GM23248 (cell line): ENCODE data around the gene MRPS21.

Source experiments
- EZH2 ChIP-seq: fragments of 200-600 bp; sonication (generic); IDR thresholded peaks from 2 replicates; pipeline ENCODE4 v1.6.1; 2018; ENCODE audit warnings: antibody characterized with exemption, mild to moderate bottlenecking; ENCODE audit not compliant: insufficient read depth, poor library complexity, severe bottlenecking
- EZH2phosphoT487 ChIP-seq: fragments of 200-600 bp; sonication (generic); IDR thresholded peaks from 2 replicates; pipeline ENCODE4 v1.6.1; 2018; ENCODE audit warnings: antibody characterized with exemption, moderate library complexity, mild to moderate bottlenecking, low read depth; ENCODE audit not compliant: insufficient read depth

DNA sequence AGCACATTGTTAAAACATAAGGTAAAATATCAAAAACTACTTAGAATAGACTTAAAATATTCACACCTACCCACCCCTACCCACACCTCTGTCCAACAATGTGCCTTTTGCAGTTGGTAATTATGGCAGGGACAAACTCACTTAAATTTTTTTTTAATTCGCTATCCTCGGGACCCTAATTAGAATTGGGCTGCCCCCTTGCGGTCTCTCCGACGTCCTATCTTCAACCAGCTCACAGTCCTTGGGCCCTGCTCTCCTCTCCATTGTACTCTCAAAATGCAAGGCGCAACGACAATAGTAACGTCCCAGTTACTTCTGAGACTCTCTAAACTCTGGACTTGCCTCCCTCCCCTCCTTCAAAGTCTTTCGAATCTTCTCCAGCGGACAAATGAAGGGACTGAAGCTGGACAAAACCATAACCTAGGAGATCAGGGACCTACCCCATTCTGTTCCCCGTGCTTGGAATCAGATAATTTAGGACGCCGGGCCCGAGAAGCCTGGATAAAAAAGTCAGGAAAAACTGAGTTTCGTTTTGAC lies 12.4 kb upstream of the MRPS21 start:
- TF ChIP-seq EZH2phosphoT487 (no peak), EZH2 (no peak)
